Measurements from ENCODE around the gene TMEM202.
"Not testable (repeated sequence)": the region's sequence is repeated elsewhere in the genome, so short reads cannot be mapped to it uniquely, and the experiment has no call there.

TMEM202 gene

GRCh38 chr15:72389231-72389630 is 8.9 kb upstream of the TMEM202 start:
- H3K4me3 ChIP-seq (ENCODE audit: control insufficient read depth, low read depth, low read length), result no peak overlapping the region
- DNase-seq (ENCODE audit: low read depth), result no peak
- no peak for TF ChIP-seq CTCF (IDR thresholded peaks at IDR 0.05; ENCODE audit: control insufficient read depth, insufficient read depth, low read depth, low read length, missing control alignments)

DNA sequence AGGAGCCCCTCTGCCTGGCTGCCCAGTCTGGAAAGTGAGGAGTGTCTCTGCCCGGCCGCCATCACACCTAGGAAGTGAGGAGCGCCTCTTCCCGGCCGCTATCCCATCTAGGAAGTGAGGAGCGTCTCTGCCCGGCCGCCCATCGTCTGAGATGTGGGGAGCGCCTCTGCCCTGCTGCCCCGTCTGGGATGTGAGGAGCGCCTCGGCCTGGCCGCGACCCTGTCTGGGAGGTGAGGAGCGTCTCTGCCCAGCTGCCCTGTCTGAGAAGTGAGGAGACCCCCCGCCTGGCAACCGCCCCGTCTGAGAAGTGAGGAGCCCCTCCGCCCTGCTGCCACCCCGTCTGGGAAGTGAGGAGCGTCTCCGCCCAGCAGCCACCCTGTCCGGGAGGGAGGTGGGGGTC is 1.8 kb upstream of the TMEM202 start:
- not testable (repeated sequence) for DNase-seq (ENCODE audit: low read depth); H3K4me3 ChIP-seq (ENCODE audit: control insufficient read depth, low read depth, low read length)

DNA sequence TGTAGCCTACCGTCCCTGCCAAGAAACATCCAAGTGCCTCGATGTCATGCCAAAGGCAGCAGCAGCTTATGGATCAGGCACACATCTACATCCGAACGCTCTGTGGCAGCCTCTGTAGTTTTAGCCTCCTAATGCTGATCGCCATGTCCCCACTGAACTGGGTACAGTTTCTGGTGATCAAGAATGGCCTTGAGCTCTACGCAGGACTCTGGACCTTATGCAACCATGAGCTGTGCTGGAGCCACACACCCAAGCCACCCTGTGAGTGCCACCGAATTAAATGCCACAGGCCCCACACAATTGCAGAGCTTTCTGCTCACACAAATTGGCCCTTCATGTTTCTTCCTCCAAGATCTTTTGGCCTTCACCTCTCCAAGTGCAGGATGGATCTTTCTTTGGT is 543 bp downstream of the TMEM202 start:
- no peak for DNase-seq (ENCODE audit: low read depth)
- TF ChIP-seq CTCF (IDR thresholded peaks at IDR 0.05; ENCODE audit: control insufficient read depth, insufficient read depth, low read depth, low read length, missing control alignments), result no peak
- no peak overlapping the region for H3K4me3 ChIP-seq (ENCODE audit: control insufficient read depth, low read depth, low read length)

- no peak for TF ChIP-seq CTCF (IDR thresholded peaks at IDR 0.05; ENCODE audit: control insufficient read depth, insufficient read depth, low read depth, low read length, missing control alignments)
Observed at GRCh38 chr15:72402726-72403125, 4.6 kb downstream of the TMEM202 start.

GRCh38 chr15:72404356-72404755 is 6.3 kb downstream of the TMEM202 start:
- TF ChIP-seq CTCF (IDR thresholded peaks at IDR 0.05; ENCODE audit: control insufficient read depth, insufficient read depth, low read depth, low read length, missing control alignments), result no peak
- no peak overlapping the region for H3K4me3 ChIP-seq (ENCODE audit: control insufficient read depth, low read depth, low read length)
- no peak for DNase-seq (ENCODE audit: low read depth)

More at GRCh38 chr15:72402726-72403125, 4.6 kb downstream of the TMEM202 start:
- DNase-seq (ENCODE audit: low read depth), result no peak
- no peak overlapping the region for H3K4me3 ChIP-seq (ENCODE audit: control insufficient read depth, low read depth, low read length)

GRCh38 chr15:72404841-72405240 is 6.7 kb downstream of the TMEM202 start:
- TF ChIP-seq CTCF (IDR thresholded peaks at IDR 0.05; ENCODE audit: control insufficient read depth, insufficient read depth, low read depth, low read length, missing control alignments), result no peak
- H3K4me3 ChIP-seq (ENCODE audit: control insufficient read depth, low read depth, low read length), result no peak overlapping the region
- DNase-seq (ENCODE audit: low read depth), result no peak

GRCh38 chr15:72406936-72407335 is 8.8 kb downstream of the TMEM202 start:
- DNase-seq (ENCODE audit: low read depth), result no peak
- TF ChIP-seq CTCF (IDR thresholded peaks at IDR 0.05; ENCODE audit: control insufficient read depth, insufficient read depth, low read depth, low read length, missing control alignments), result no peak
- no peak overlapping the region for H3K4me3 ChIP-seq (ENCODE audit: control insufficient read depth, low read depth, low read length)

All from AG09309 (cell line).